ENCODE data around the gene PSMD2.

- TF ChIP-seq CTCF (IDR thresholded peaks at IDR 0.05) = no peak
- no peak for TF ChIP-seq POLR2A (IDR thresholded peaks at IDR 0.05)
Observed at GRCh38 chr3:184337399-184337714, 38.3 kb downstream of the PSMD2 start, which contains the start of gene FAM131A.

Measured in thyroid gland (tissue), 4 donors.